Measurements from ENCODE around the gene TUNAR.
"Not testable (repeated sequence)": the region's sequence is repeated elsewhere in the genome, so short reads cannot be mapped to it uniquely, and the experiment has no call there.

DNA sequence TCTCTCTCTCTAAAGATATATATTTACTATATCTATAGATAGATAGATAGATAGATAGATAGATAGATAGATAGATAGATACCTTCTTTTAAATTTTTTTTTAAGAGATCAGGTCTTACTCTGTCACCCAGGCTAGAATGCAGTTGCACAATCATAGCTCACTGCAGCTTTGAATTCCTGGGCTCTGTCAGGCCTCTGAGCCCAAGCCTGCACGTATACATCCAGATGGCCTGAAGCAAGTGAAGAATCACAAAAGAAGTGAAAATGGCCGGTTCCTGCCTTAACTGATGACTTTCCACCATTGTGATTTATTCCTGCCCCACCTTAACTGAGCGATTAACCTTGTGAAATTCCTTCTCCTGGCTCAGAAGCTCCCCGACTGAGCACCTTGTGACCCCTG is 91.4 kb downstream of the TUNAR start:
- not testable (repeated sequence) for TF ChIP-seq CTCF (IDR thresholded peaks at IDR 0.05; ENCODE audit: borderline replicate concordance, extremely low read depth, low read length, poor library complexity, severe bottlenecking); EZH2 (IDR thresholded peaks at IDR 0.05; ENCODE audit: borderline replicate concordance, low read depth, low read length, severe bottlenecking)
